K562 (cell line): Measurements from ENCODE around the gene HTR4. TPM values are rescaled to one million over a fixed set of nuclear protein-coding genes. Genes with fewer than 3 reads are reported as not detected.
A peak's percentile ranks its signal among the peaks of the same experiment; 100 is the strongest.

Experiments
- BMI1 ChIP-seq: fragments of 150-350 bp; IDR thresholded peaks from 2 replicates; pipeline ENCODE4 v1.6.1; 2014; ENCODE audit warnings: low read length
- CEBPB ChIP-seq: fragments of 450-650 bp; IDR thresholded peaks from 2 replicates; pipeline ENCODE4 v1.6.1; 2016; ENCODE audit warnings: missing genetic modification characterization, missing compliant biosample characterization
- ERF ChIP-seq: fragments of 450-650 bp; formaldehyde crosslinking; IDR thresholded peaks from 2 replicates; pipeline ENCODE4 v1.4.0; 2020; ENCODE audit warnings: mild to moderate bottlenecking, mixed read lengths
- HSF4 ChIP-seq: fragments of 250-450 bp; sonication (Bioruptor Pico); IDR thresholded peaks from 2 replicates; pipeline ENCODE4 v2.1.2; 2022; ENCODE audit warnings: mild to moderate bottlenecking, moderate library complexity, borderline replicate concordance
- KLF13 ChIP-seq: fragments of 450-650 bp; IDR thresholded peaks from 2 replicates; pipeline ENCODE4 v1.6.1; 2016; ENCODE audit warnings: missing genetic modification characterization, low read depth, mild to moderate bottlenecking, missing compliant biosample characterization, moderate library complexity, borderline replicate concordance
- LARP7 ChIP-seq: fragments of 450-650 bp; IDR thresholded peaks from 2 replicates; pipeline ENCODE4 v1.6.1; 2016
- NR0B1 ChIP-seq: fragments of 450-650 bp; IDR thresholded peaks from one replicate; pipeline ENCODE4 v1.6.1; 2018; ENCODE audit warnings: mild to moderate bottlenecking, moderate library complexity; ENCODE audit not compliant: partially characterized antibody
- POU5F1 ChIP-seq: fragments of 150-350 bp; IDR thresholded peaks from 2 replicates; pipeline ENCODE4 v1.6.1; 2014; ENCODE audit warnings: borderline replicate concordance, low read length, low read depth, mild to moderate bottlenecking; ENCODE audit not compliant: partially characterized antibody
- RNF2 ChIP-seq: sonication (generic); IDR thresholded peaks from 2 replicates; pipeline ENCODE4 v1.6.1; 2016
- SMARCA5 ChIP-seq: fragments of 450-650 bp; IDR thresholded peaks from 2 replicates; pipeline ENCODE4 v1.6.1; 2016
- TARDBP ChIP-seq: fragments of 450-650 bp; IDR thresholded peaks from 2 replicates; pipeline ENCODE4 v1.6.1; 2016
- TFAP4 ChIP-seq: sonication (generic); formaldehyde crosslinking; IDR thresholded peaks from 2 replicates; pipeline ENCODE4 v1.8.0; 2022; ENCODE audit warnings: missing genetic modification reagents, mild to moderate bottlenecking, moderate library complexity, borderline replicate concordance
- THAP7 ChIP-seq: fragments of 250-450 bp; sonication (Bioruptor Pico); IDR thresholded peaks from 2 replicates; pipeline ENCODE4 v1.5.0; 2021
- ZBTB2 ChIP-seq: fragments of 450-650 bp; IDR thresholded peaks from 2 replicates; pipeline ENCODE4 v1.6.1; 2016; ENCODE audit warnings: antibody characterized with exemption
- ZNF24 ChIP-seq: fragments of 450-650 bp; IDR thresholded peaks from 2 replicates; pipeline ENCODE4 v1.6.1; 2016
- ZNF3 ChIP-seq: fragments of 250-450 bp; sonication (Bioruptor Pico); IDR thresholded peaks from 2 replicates; pipeline ENCODE4 v1.5.0; 2021; ENCODE audit warnings: mild to moderate bottlenecking, moderate library complexity
- ZNF408 ChIP-seq: fragments of 250-450 bp; sonication (Bioruptor Pico); IDR thresholded peaks from 2 replicates; pipeline ENCODE4 v1.4.0; 2020; ENCODE audit warnings: low read depth, mild to moderate bottlenecking, moderate library complexity
- polyA plus RNA-seq, 8 experiments: library from polyadenylated mRNA; depleted of rRNA in 4 of 8; stranded (reverse) in 5 of 8; unstranded in 3 of 8; fragments of >200 nt; fragmentation: Nextera tagmentation in 2 of 8; fragmentation: Illumina TruSeq in 1 of 8; extraction: Ambion mirVana in 2 of 8; extraction: Trizol in 1 of 8; gene quantifications; 2 replicates each; pipeline versions ENCODE4 v1.2.1 to v1.2.3, GENCODE V29; 2011 to 2014; ENCODE audit warnings: inconsistent platforms in 1 of 8, missing spikeins in 1 of 8
- total RNA-seq, 7 experiments: library from RNA; depleted of rRNA in 6 of 7; stranded (reverse); fragments of >200 nt in 6 of 7; fragmentation: Illumina TruSeq in 2 of 7; extraction: Trizol in 2 of 7; gene quantifications; 2 replicates each; pipeline versions ENCODE4 v1.2.1 to v1.2.3, GENCODE V29; 2011 to 2021; ENCODE audit warnings: low replicate concordance in 1 of 7
- TF ChIP-seq, protein P1 (sequence below): sonication (generic); formaldehyde crosslinking; IDR thresholded peaks from 2 replicates; pipeline ENCODE4 v1.8.0; 2022; ENCODE audit warnings: mild to moderate bottlenecking, low read depth, missing genetic modification reagents

The HTR4 gene
- total and polyA plus RNA-seq, 9 of the 15 experiments (the other 6 are each of a cell fraction or from before 2014, with no cell fraction given) = 0.13 TPM; not detected in 8

GRCh38 chr5:148482697-148483462 is 171.4 kb downstream of the HTR4 start (continued):
- TF ChIP-seq BMI1 (no peak), ZNF408 (no peak), ERF (no peak), KLF13 (tag) (no peak), ZNF24 (no peak), RNF2 (no peak), POU5F1 (no peak), TARDBP (no peak), HSF4 (CRISPR knock-in tag) (no peak), ZNF3 (CRISPR knock-in tag) (no peak), SMARCA5 (peak; percentile 97), THAP7 (no peak), TFAP4 (CRISPR knock-in tag) (peak; percentile 18; the same call in 1 of the 2 replicates), LARP7 (0 out of 2 replicates have a peak, but pooled peaks have one; percentile 79), CEBPB (tag) (peak; percentile 88), ZBTB2 (no peak), NR0B1 (no peak)
- TF ChIP-seq, protein P1, sequence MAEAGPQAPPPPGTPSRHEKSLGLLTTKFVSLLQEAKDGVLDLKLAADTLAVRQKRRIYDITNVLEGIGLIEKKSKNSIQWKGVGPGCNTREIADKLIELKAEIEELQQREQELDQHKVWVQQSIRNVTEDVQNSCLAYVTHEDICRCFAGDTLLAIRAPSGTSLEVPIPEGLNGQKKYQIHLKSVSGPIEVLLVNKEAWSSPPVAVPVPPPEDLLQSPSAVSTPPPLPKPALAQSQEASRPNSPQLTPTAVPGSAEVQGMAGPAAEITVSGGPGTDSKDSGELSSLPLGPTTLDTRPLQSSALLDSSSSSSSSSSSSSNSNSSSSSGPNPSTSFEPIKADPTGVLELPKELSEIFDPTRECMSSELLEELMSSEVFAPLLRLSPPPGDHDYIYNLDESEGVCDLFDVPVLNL (CRISPR knock-in tag) = no peak
